Measurements from ENCODE around the gene C19orf73.

- TF ChIP-seq, protein P1, sequence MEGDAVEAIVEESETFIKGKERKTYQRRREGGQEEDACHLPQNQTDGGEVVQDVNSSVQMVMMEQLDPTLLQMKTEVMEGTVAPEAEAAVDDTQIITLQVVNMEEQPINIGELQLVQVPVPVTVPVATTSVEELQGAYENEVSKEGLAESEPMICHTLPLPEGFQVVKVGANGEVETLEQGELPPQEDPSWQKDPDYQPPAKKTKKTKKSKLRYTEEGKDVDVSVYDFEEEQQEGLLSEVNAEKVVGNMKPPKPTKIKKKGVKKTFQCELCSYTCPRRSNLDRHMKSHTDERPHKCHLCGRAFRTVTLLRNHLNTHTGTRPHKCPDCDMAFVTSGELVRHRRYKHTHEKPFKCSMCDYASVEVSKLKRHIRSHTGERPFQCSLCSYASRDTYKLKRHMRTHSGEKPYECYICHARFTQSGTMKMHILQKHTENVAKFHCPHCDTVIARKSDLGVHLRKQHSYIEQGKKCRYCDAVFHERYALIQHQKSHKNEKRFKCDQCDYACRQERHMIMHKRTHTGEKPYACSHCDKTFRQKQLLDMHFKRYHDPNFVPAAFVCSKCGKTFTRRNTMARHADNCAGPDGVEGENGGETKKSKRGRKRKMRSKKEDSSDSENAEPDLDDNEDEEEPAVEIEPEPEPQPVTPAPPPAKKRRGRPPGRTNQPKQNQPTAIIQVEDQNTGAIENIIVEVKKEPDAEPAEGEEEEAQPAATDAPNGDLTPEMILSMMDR (IDR thresholded peaks at IDR 0.05) = no peak
- no peak for TF ChIP-seq POLR2A (IDR thresholded peaks at IDR 0.05)
- peak in 1 of 2 donors; percentile 28 for TF ChIP-seq POLR2AphosphoS5 (IDR thresholded peaks at IDR 0.05; ENCODE audit: insufficient read depth in 1 of 2, low read depth in 1 of 2)
Measured at GRCh38 chr19:49125025-49125731, 6.2 kb upstream of the C19orf73 start.
